Peyer's patch (tissue), 4 donors: ENCODE data around the gene SHISA6.

Experiments
- POLR2A ChIP-seq, 2 donors: fragments of 450-650 bp; IDR thresholded peaks; one replicate each; pipeline ENCODE4 v1.5.1; 2017; ENCODE audit warnings: antibody characterized with exemption in 2 of 2, mild to moderate bottlenecking in 2 of 2, moderate library complexity in 2 of 2
- TF ChIP-seq, protein P1 (sequence below), 6 experiments: fragments of 450-650 bp in 4 of 6; fragments of 200-600 bp in 2 of 6; sonication (generic) in 1 of 6; IDR thresholded peaks; one replicate each; pipeline ENCODE4 v1.5.1; 2017 to 2019; ENCODE audit warnings: antibody characterized with exemption in 6 of 6, mild to moderate bottlenecking in 3 of 6, moderate library complexity in 1 of 6

DNA sequence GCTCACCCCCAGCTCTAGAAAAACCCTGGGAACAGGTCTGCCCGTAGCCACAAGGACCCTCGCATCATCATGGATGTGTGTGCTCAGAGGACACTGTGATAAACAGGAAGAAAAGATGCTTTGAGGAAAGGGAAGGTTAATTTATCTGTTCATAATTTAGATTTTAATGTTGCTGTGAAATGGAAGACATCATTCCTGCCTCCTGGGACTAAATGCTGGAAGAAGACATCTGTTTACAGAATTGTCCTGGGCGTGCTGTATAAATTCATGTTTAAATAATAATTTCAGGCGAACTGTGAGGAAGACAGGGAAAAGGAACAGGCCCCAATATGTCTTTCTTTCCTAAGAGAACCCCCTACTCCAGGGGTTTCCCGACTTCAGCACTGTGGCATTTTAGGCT lies 112.6 kb downstream of the SHISA6 start:
- TF ChIP-seq, protein P1, sequence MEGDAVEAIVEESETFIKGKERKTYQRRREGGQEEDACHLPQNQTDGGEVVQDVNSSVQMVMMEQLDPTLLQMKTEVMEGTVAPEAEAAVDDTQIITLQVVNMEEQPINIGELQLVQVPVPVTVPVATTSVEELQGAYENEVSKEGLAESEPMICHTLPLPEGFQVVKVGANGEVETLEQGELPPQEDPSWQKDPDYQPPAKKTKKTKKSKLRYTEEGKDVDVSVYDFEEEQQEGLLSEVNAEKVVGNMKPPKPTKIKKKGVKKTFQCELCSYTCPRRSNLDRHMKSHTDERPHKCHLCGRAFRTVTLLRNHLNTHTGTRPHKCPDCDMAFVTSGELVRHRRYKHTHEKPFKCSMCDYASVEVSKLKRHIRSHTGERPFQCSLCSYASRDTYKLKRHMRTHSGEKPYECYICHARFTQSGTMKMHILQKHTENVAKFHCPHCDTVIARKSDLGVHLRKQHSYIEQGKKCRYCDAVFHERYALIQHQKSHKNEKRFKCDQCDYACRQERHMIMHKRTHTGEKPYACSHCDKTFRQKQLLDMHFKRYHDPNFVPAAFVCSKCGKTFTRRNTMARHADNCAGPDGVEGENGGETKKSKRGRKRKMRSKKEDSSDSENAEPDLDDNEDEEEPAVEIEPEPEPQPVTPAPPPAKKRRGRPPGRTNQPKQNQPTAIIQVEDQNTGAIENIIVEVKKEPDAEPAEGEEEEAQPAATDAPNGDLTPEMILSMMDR (IDR thresholded peaks at IDR 0.05), result no peak
- no peak for TF ChIP-seq POLR2A (IDR thresholded peaks at IDR 0.05)
